Ovary (tissue), 3 donors: Measurements from ENCODE around the gene USH2A.

Source experiments
- CTCF ChIP-seq, 3 donors: fragments of 450-650 bp in 2 of 3; fragments of 200-600 bp in 1 of 3; IDR thresholded peaks; one replicate each; pipeline versions ENCODE4 v1.5.1 to v1.8.0; 2016 to 2022; ENCODE audit warnings: antibody characterized with exemption in 3 of 3, mild to moderate bottlenecking in 1 of 3
- EP300 ChIP-seq: sonication (generic); formaldehyde crosslinking; IDR thresholded peaks from one replicate; pipeline ENCODE4 v1.6.1; 2017; ENCODE audit warnings: antibody characterized with exemption
- POLR2A ChIP-seq: fragments of 450-650 bp; IDR thresholded peaks from one replicate; pipeline ENCODE4 v1.6.1; 2017; ENCODE audit warnings: antibody characterized with exemption, mild to moderate bottlenecking, moderate library complexity
- donor health status: DM: no; HTN: no; CAD: no.

GRCh38 chr1:216387782-216388181 lies 35.5 kb downstream of the USH2A start:
- TF ChIP-seq CTCF (IDR thresholded peaks at IDR 0.05) (no peak), POLR2A (no peak), EP300 (no peak)
